ENCODE results near the gene TP53BP2. TPM values are rescaled to one million over a fixed set of nuclear protein-coding genes. Genes with fewer than 3 reads are reported as not detected.

TP53BP2 gene
- total and polyA plus RNA-seq, 2 donors (not counting 3 experiments of a cell fraction or from before 2014, with no cell fraction given), result 21.9 to 51.9 TPM

DNA sequence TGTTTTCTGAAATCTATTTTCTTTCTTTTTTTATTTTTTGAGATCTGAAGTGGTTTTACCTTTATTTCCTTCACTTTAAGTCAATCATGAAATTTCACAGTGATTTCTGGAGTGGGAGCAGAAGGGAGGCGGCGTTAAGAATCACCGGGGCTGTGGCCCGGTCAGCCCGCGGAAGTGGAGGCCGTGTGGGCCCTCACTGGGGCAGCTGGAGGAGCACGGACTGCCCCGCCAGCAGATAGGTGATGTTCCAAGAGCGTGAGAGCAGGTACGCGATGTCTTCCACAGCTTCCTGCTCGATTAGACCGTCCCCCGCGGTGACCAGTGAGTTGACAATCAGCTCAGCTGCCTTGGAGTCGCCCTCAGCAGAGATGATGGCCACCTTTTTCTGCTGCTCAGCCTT lies 10.6 kb upstream of the TP53BP2 start:
- no peak overlapping the region for H3K4me2 ChIP-seq (ENCODE audit: insufficient read depth, low read length)
- no peak overlapping the region for H3K9ac ChIP-seq (replicated peaks; ENCODE audit: extremely low read depth, insufficient read depth, low read length)
- H3K79me2 ChIP-seq (ENCODE audit: control insufficient read depth, insufficient read depth, low read length), result no peaks in the 10 kb centered on the region
- no peak overlapping the region for H3K4me3 ChIP-seq (replicated peaks in 1 of 3; ENCODE audit: insufficient read depth in 1 of 3, low read depth in 1 of 3, low read length in 3 of 3)
- dilution Hi-C loops (cut with MboI; ENCODE audit: extremely low pct_ligation_motif_present, low sequenced_read_pairs), result no loop called here
- ChIA-PET CTCF (no interaction called here), POLR2A (no interaction called here)
- H3K27me3 ChIP-seq (ENCODE audit: control insufficient read depth in 2 of 2, insufficient read depth in 2 of 2, low read length in 2 of 2), result peaks cover 7 to 23% of the 10 kb centered on the region in 2 experiments
- no peaks in the 10 kb centered on the region for H4K20me1 ChIP-seq (replicated peaks; ENCODE audit: control insufficient read depth, extremely low read depth, insufficient read depth, low read length)
- H3K9me1 ChIP-seq (replicated peaks; ENCODE audit: control insufficient read depth, extremely low read depth, insufficient read depth, low read length), result no peaks in the 10 kb centered on the region
- TF ChIP-seq JUN (IDR thresholded peaks at IDR 0.05; ENCODE audit: borderline replicate concordance, insufficient read depth, insufficient read length, low read depth) (no peak), POLR2AphosphoS5 (IDR thresholded peaks at IDR 0.05; ENCODE audit: insufficient read depth, low read depth, low read length) (no peak), EZH2 (IDR thresholded peaks at IDR 0.05; ENCODE audit: borderline replicate concordance, low read depth, low read length, severe bottlenecking) (no peak), FOS (IDR thresholded peaks at IDR 0.05; ENCODE audit: borderline replicate concordance, insufficient read depth, low read length) (no peak), GATA2 (IDR thresholded peaks at IDR 0.05; ENCODE audit: insufficient read depth, insufficient read length, low read depth, low read length) (no peak)
- no peaks in the 10 kb centered on the region for H3K9me3 ChIP-seq (replicated peaks; ENCODE audit: control insufficient read depth, insufficient read depth, low read length)
- no peak for DNase-seq (ENCODE audit: low read depth, low spot score)
- no peak overlapping the region for H3K27ac ChIP-seq (ENCODE audit: insufficient read depth, low read depth, low read length)
- intact Hi-C loops (cut with micrococcal nuclease), result no loop called here
- H3K4me1 ChIP-seq (ENCODE audit: control insufficient read depth, extremely low read depth, insufficient read depth, low read length), result no peaks in the 10 kb centered on the region
- no peak overlapping the region for H2AFZ ChIP-seq (ENCODE audit: low read depth, low read length)
- no peak for FAIRE-seq
- no TSS peak for BruUV-seq (replicated peaks)
- no peaks in the 10 kb centered on the region for H3K36me3 ChIP-seq (ENCODE audit: control insufficient read depth in 2 of 2, extremely low read depth in 1 of 2, insufficient read depth in 2 of 2, low read length in 2 of 2)

DNA sequence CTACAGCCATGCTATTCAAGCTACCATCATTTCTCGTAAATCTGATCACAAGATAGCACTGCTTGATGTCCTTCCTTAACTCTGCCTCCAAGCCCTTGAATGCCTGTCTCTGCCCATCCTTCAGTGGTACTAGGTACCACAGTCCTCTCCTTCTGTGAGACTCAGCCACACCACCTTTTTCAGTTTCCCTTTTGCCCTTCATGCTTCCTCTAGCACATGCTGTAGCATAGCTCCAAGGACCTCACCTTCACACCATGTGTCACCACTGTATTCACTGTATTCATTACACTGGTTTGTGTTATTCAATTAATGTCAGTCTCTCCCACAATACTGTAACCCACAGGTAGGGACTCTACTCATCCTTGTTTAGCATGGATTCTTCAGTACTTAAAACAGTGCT lies 8.0 kb upstream of the TP53BP2 start:
- no TSS peak for BruUV-seq (replicated peaks)
- TF ChIP-seq, protein P1, sequence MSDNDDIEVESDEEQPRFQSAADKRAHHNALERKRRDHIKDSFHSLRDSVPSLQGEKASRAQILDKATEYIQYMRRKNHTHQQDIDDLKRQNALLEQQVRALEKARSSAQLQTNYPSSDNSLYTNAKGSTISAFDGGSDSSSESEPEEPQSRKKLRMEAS (IDR thresholded peaks at IDR 0.05; ENCODE audit: insufficient read depth, insufficient read length), result no peak
- TF ChIP-seq POLR2A (IDR thresholded peaks at IDR 0.05; ENCODE audit: low read depth, low read length) (no peak), EZH2 (IDR thresholded peaks at IDR 0.05; ENCODE audit: borderline replicate concordance, low read depth, low read length, severe bottlenecking) (no peak), MYC (IDR thresholded peaks at IDR 0.05; ENCODE audit: low read depth, low read length) (no peak), GATA2 (IDR thresholded peaks at IDR 0.05; ENCODE audit: insufficient read depth, insufficient read length, low read depth, low read length) (no peak), FOS (IDR thresholded peaks at IDR 0.05; ENCODE audit: borderline replicate concordance, insufficient read depth, low read length) (no peak), JUN (IDR thresholded peaks at IDR 0.05; ENCODE audit: borderline replicate concordance, insufficient read depth, insufficient read length, low read depth) (no peak), POLR2AphosphoS5 (IDR thresholded peaks at IDR 0.05; ENCODE audit: insufficient read depth, low read depth, low read length) (no peak)
- TF ChIP-seq, protein P2, sequence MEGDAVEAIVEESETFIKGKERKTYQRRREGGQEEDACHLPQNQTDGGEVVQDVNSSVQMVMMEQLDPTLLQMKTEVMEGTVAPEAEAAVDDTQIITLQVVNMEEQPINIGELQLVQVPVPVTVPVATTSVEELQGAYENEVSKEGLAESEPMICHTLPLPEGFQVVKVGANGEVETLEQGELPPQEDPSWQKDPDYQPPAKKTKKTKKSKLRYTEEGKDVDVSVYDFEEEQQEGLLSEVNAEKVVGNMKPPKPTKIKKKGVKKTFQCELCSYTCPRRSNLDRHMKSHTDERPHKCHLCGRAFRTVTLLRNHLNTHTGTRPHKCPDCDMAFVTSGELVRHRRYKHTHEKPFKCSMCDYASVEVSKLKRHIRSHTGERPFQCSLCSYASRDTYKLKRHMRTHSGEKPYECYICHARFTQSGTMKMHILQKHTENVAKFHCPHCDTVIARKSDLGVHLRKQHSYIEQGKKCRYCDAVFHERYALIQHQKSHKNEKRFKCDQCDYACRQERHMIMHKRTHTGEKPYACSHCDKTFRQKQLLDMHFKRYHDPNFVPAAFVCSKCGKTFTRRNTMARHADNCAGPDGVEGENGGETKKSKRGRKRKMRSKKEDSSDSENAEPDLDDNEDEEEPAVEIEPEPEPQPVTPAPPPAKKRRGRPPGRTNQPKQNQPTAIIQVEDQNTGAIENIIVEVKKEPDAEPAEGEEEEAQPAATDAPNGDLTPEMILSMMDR (IDR thresholded peaks at IDR 0.05; ENCODE audit: extremely low read depth in 1 of 2, insufficient read depth in 1 of 2, low read depth in 1 of 2, low read length in 2 of 2), result no peak
- DNase-seq (ENCODE audit: low read depth, low spot score) (no peak), FAIRE-seq (no peak)
- Histone ChIP-seq H3K27ac (ENCODE audit: insufficient read depth, low read depth, low read length) (no peak overlapping the region), H3K27me3 (ENCODE audit: control insufficient read depth in 2 of 2, insufficient read depth in 2 of 2, low read length in 2 of 2) (peaks cover 3 to 5% of the 10 kb centered on the region in 2 experiments), H3K4me1 (ENCODE audit: control insufficient read depth, extremely low read depth, insufficient read depth, low read length) (no peaks in the 10 kb centered on the region), H3K9ac (replicated peaks; ENCODE audit: extremely low read depth, insufficient read depth, low read length) (no peak overlapping the region), H3K4me3 (replicated peaks in 1 of 3; ENCODE audit: insufficient read depth in 1 of 3, low read depth in 1 of 3, low read length in 3 of 3) (no peak overlapping the region), H3K79me2 (ENCODE audit: control insufficient read depth, insufficient read depth, low read length) (no peaks in the 10 kb centered on the region), H3K9me3 (replicated peaks; ENCODE audit: control insufficient read depth, insufficient read depth, low read length) (no peaks in the 10 kb centered on the region), H4K20me1 (replicated peaks; ENCODE audit: control insufficient read depth, extremely low read depth, insufficient read depth, low read length) (no peaks in the 10 kb centered on the region), H3K9me1 (replicated peaks; ENCODE audit: control insufficient read depth, extremely low read depth, insufficient read depth, low read length) (no peaks in the 10 kb centered on the region), H3K36me3 (ENCODE audit: control insufficient read depth in 2 of 2, extremely low read depth in 1 of 2, insufficient read depth in 2 of 2, low read length in 2 of 2) (no peaks in the 10 kb centered on the region), H2AFZ (ENCODE audit: low read depth, low read length) (no peak overlapping the region), H3K4me2 (ENCODE audit: insufficient read depth, low read length) (no peak overlapping the region)
- intact Hi-C loops (cut with micrococcal nuclease), result no loop called here
- CTCF ChIA-PET, result interaction anchor here (1.5 kb wide), 1 partner anchor 12 kb away, joined by 4 read pairs; no protein-coding TSS in a partner anchor
- POLR2A ChIA-PET, result no interaction called here
- dilution Hi-C loops (cut with MboI; ENCODE audit: extremely low pct_ligation_motif_present, low sequenced_read_pairs), result no loop called here
